ENCODE results near the gene OIT3.

DNA sequence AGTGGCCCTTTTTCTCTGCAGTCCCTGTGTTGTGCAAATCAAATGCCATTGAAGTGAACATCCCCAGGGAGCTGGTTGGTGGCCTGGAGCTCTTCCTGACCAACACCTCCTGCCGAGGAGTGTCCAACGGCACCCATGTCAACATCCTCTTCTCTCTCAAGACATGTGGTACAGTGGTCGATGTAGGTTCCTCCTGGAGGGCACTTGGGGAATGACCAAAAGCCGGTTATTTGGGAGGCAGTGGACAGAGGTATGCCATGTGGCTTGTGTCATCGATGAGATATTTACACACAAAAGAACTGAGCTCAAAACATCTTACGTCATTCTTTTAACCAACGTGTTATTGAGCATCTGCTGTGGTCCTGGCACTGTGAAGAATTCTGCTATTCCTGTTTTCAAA lies 19.7 kb downstream of the OIT3 start:
- no peak for TF ChIP-seq EZH2 (IDR thresholded peaks at IDR 0.05)
- TF ChIP-seq POLR2AphosphoS5 (IDR thresholded peaks at IDR 0.05; ENCODE audit: borderline replicate concordance, low read depth, low read length) = no peak
- TF ChIP-seq FOXP2 (optimal IDR thresholded peaks at IDR 0.05; ENCODE audit: control extremely low read depth, extremely low read length, insufficient read depth) = no peak
